Measurements from ENCODE around the gene SPG11. TPM values are rescaled to one million over a fixed set of nuclear protein-coding genes. Genes with fewer than 3 reads are reported as not detected.

The SPG11 gene
- total and polyA plus RNA-seq, 9 of the 15 experiments (the other 6 are each of a cell fraction or from before 2014, with no cell fraction given), result 23.3 to 71.2 (median 45.6) TPM

DNA sequence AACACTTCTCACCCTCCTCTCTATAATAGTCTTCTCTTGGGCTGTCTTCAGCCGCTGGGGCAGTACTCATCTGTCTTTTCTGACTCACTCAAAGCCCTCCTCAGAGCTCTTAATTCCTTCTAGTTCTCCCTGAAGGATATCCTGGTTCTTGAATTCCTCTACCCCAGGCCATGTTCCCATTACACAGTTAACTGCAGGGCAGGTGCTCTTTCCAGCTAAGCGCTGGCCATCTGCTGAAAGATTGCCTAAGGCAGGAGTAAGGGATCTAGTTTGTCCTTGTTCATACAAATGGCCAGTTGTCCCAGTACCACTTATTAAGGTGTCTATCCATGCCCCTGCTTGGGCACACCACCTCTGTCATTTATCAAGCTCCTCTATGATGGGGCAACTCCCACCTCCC, 10.2 kb upstream of the SPG11 start:
- H3K4me3 ChIP-seq, result no peak overlapping the region
- ChIA-PET CTCF (ENCODE audit: low intra/inter-chr PET ratio) (no interaction called here), POLR2A (interaction anchor here (0.6 to 1.2 kb wide), 3 partner anchors 10 to 246 kb away, joined by 3 to 5 read pairs (median 4); partner anchors contain the start of gene SPG11)
- FAIRE-seq (no peak), DNase-seq (ENCODE audit: extremely low read depth in 1 of 4, low spot score in 3 of 4) (no peak), ATAC-seq (no peak)
- no peak overlapping the region for H3K4me2 ChIP-seq (ENCODE audit: insufficient read depth, low read length)
- no peak overlapping the region for H3K27ac ChIP-seq (ENCODE audit: extremely low read depth, low read depth, low read length)
- no peaks in the 10 kb centered on the region for H3K36me3 ChIP-seq (ENCODE audit: control insufficient read depth, insufficient read depth, low read length)
- H3K9me1 ChIP-seq (ENCODE audit: control insufficient read depth, insufficient read depth, low read length), result no peaks in the 10 kb centered on the region
- H3K4me1 ChIP-seq (replicated peaks in 1 of 2; ENCODE audit: control insufficient read depth in 2 of 2, insufficient read depth in 2 of 2, low read length in 2 of 2), result peaks cover 5 to 7% of the 10 kb centered on the region in 2 experiments; a peak in 3 of 5 replicates
- H3K27me3 ChIP-seq (ENCODE audit: control insufficient read depth in 2 of 2, insufficient read depth in 2 of 2, low read length in 2 of 2), result no peaks in the 10 kb centered on the region
- no peaks in the 10 kb centered on the region for H3K79me2 ChIP-seq (ENCODE audit: control insufficient read depth, insufficient read depth, low read length)
- H3K9ac ChIP-seq (ENCODE audit: insufficient read depth in 1 of 2, low read depth in 2 of 2, low read length in 2 of 2), result no peak overlapping the region
- intact Hi-C loops (cut with micrococcal nuclease), result no loop called here
- in situ Hi-C loops (cut with MboI), result no loop called here
- 68% methylated on average over 2 of the region's 2 CpGs for WGBS (ENCODE audit: insufficient coverage, low coverage, missing lambda C conversion rate)
- no peaks in the 10 kb centered on the region for H4K20me1 ChIP-seq (replicated peaks; ENCODE audit: control insufficient read depth, insufficient read depth, low read length)
- no peaks in the 10 kb centered on the region for H3K9me3 ChIP-seq (replicated peaks; ENCODE audit: control insufficient read depth, insufficient read depth, low read depth, low read length)
- BruUV-seq (replicated peaks), result no TSS peak
- H2AFZ ChIP-seq (ENCODE audit: low read depth, low read length), result no peak overlapping the region
- TF ChIP-seq NR2F6 (CRISPR knock-in tag; IDR thresholded peaks at IDR 0.05) (no peak), ZNF77 (CRISPR knock-in tag; IDR thresholded peaks at IDR 0.05) (no peak), CHD2 (IDR thresholded peaks at IDR 0.05; ENCODE audit: low read depth, low read length) (no peak), SIN3B (IDR thresholded peaks at IDR 0.05; ENCODE audit: low read depth) (no peak), ETV5 (CRISPR knock-in tag; IDR thresholded peaks at IDR 0.05; ENCODE audit: low read depth) (no peak), GATAD2B (IDR thresholded peaks at IDR 0.05; ENCODE audit: borderline replicate concordance) (no peak), MTA3 (IDR thresholded peaks at IDR 0.05; ENCODE audit: borderline replicate concordance) (no peak)
- TF ChIP-seq, protein P1, sequence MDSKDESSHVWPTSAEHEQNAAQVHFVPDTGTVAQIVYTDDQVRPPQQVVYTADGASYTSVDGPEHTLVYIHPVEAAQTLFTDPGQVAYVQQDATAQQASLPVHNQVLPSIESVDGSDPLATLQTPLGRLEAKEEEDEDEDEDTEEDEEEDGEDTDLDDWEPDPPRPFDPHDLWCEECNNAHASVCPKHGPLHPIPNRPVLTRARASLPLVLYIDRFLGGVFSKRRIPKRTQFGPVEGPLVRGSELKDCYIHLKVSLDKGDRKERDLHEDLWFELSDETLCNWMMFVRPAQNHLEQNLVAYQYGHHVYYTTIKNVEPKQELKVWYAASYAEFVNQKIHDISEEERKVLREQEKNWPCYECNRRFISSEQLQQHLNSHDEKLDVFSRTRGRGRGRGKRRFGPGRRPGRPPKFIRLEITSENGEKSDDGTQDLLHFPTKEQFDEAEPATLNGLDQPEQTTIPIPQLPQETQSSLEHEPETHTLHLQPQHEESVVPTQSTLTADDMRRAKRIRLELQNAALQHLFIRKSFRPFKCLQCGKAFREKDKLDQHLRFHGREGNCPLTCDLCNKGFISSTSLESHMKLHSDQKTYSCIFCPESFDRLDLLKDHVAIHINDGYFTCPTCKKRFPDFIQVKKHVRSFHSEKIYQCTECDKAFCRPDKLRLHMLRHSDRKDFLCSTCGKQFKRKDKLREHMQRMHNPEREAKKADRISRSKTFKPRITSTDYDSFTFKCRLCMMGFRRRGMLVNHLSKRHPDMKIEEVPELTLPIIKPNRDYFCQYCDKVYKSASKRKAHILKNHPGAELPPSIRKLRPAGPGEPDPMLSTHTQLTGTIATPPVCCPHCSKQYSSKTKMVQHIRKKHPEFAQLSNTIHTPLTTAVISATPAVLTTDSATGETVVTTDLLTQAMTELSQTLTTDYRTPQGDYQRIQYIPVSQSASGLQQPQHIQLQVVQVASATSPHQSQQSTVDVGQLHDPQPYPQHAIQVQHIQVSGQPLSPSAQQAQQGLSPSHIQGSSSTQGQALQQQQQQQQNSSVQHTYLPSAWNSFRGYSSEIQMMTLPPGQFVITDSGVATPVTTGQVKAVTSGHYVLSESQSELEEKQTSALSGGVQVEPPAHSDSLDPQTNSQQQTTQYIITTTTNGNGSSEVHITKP (IDR thresholded peaks at IDR 0.05; ENCODE audit: partially characterized antibody), result no peak
- TF ChIP-seq, protein P2, sequence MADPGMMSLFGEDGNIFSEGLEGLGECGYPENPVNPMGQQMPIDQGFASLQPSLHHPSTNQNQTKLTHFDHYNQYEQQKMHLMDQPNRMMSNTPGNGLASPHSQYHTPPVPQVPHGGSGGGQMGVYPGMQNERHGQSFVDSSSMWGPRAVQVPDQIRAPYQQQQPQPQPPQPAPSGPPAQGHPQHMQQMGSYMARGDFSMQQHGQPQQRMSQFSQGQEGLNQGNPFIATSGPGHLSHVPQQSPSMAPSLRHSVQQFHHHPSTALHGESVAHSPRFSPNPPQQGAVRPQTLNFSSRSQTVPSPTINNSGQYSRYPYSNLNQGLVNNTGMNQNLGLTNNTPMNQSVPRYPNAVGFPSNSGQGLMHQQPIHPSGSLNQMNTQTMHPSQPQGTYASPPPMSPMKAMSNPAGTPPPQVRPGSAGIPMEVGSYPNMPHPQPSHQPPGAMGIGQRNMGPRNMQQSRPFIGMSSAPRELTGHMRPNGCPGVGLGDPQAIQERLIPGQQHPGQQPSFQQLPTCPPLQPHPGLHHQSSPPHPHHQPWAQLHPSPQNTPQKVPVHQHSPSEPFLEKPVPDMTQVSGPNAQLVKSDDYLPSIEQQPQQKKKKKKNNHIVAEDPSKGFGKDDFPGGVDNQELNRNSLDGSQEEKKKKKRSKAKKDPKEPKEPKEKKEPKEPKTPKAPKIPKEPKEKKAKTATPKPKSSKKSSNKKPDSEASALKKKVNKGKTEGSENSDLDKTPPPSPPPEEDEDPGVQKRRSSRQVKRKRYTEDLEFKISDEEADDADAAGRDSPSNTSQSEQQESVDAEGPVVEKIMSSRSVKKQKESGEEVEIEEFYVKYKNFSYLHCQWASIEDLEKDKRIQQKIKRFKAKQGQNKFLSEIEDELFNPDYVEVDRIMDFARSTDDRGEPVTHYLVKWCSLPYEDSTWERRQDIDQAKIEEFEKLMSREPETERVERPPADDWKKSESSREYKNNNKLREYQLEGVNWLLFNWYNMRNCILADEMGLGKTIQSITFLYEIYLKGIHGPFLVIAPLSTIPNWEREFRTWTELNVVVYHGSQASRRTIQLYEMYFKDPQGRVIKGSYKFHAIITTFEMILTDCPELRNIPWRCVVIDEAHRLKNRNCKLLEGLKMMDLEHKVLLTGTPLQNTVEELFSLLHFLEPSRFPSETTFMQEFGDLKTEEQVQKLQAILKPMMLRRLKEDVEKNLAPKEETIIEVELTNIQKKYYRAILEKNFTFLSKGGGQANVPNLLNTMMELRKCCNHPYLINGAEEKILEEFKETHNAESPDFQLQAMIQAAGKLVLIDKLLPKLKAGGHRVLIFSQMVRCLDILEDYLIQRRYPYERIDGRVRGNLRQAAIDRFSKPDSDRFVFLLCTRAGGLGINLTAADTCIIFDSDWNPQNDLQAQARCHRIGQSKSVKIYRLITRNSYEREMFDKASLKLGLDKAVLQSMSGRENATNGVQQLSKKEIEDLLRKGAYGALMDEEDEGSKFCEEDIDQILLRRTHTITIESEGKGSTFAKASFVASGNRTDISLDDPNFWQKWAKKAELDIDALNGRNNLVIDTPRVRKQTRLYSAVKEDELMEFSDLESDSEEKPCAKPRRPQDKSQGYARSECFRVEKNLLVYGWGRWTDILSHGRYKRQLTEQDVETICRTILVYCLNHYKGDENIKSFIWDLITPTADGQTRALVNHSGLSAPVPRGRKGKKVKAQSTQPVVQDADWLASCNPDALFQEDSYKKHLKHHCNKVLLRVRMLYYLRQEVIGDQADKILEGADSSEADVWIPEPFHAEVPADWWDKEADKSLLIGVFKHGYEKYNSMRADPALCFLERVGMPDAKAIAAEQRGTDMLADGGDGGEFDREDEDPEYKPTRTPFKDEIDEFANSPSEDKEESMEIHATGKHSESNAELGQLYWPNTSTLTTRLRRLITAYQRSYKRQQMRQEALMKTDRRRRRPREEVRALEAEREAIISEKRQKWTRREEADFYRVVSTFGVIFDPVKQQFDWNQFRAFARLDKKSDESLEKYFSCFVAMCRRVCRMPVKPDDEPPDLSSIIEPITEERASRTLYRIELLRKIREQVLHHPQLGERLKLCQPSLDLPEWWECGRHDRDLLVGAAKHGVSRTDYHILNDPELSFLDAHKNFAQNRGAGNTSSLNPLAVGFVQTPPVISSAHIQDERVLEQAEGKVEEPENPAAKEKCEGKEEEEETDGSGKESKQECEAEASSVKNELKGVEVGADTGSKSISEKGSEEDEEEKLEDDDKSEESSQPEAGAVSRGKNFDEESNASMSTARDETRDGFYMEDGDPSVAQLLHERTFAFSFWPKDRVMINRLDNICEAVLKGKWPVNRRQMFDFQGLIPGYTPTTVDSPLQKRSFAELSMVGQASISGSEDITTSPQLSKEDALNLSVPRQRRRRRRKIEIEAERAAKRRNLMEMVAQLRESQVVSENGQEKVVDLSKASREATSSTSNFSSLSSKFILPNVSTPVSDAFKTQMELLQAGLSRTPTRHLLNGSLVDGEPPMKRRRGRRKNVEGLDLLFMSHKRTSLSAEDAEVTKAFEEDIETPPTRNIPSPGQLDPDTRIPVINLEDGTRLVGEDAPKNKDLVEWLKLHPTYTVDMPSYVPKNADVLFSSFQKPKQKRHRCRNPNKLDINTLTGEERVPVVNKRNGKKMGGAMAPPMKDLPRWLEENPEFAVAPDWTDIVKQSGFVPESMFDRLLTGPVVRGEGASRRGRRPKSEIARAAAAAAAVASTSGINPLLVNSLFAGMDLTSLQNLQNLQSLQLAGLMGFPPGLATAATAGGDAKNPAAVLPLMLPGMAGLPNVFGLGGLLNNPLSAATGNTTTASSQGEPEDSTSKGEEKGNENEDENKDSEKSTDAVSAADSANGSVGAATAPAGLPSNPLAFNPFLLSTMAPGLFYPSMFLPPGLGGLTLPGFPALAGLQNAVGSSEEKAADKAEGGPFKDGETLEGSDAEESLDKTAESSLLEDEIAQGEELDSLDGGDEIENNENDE (IDR thresholded peaks at IDR 0.05; ENCODE audit: low read depth, low read length), result no peak

All from K562 (cell line).